ENCODE results near the gene ITGA5. TPM values are rescaled to one million over a fixed set of nuclear protein-coding genes. Genes with fewer than 3 reads are reported as not detected.

The ITGA5 gene
- total RNA-seq, 1 experiment from 2014 or later: 12.2 TPM

GRCh38 chr12:54418441-54419087, 502 bp downstream of the ITGA5 start:
- no peak overlapping the region for H4K91ac ChIP-seq (ENCODE audit: insufficient read length, low read depth, low read length)
- Mint-ChIP-seq H3K27ac (no peak overlapping the region), H3K9me3 (no peaks in the 10 kb centered on the region), H3K4me3 (peak overlapping the region; percentile 79 to 94), H3K4me1 (peaks cover 39 to 40% of the 10 kb centered on the region in 2 experiments), H3K27me3 (ENCODE audit: low read depth) (peaks cover 65% of the 10 kb centered on the region), H3K36me3 (ENCODE audit: insufficient read depth in 1 of 3, low read depth in 3 of 3) (no peaks in the 10 kb centered on the region; a peak in 1 of 7 replicates)
- H3K79me2 ChIP-seq (ENCODE audit: insufficient read depth, low read length): no peaks in the 10 kb centered on the region
- H3K4ac ChIP-seq (ENCODE audit: low read depth, low read length): no peak overlapping the region
- H3K14ac ChIP-seq (ENCODE audit: insufficient read depth, low read length): peak overlapping the region; percentile 73
- no peak overlapping the region for H4K5ac ChIP-seq (ENCODE audit: insufficient read length, low read depth, low read length)
- peak overlapping the region; percentile 9 for H3K9ac ChIP-seq (ENCODE audit: extremely low read depth, insufficient read length, low read length)
- H2BK15ac ChIP-seq (ENCODE audit: low read depth, low read length): no peak overlapping the region
- TF ChIP-seq CTCF (conservative IDR thresholded peaks at IDR 0.05): no peak
- no peak overlapping the region for H4K8ac ChIP-seq (replicated peaks; ENCODE audit: insufficient read length, low read depth, low read length)
- no peak overlapping the region for H3K56ac ChIP-seq (ENCODE audit: insufficient read length, low read depth, low read length)
- H3K4me2 ChIP-seq (ENCODE audit: insufficient read depth, insufficient read length, low read length): peak overlapping the region; percentile 40
- H3T11ph ChIP-seq (ENCODE audit: low read length): no peak overlapping the region
- no peak overlapping the region for H3K27ac ChIP-seq (ENCODE audit: insufficient read length, low read depth, low read length)
- H3K23me2 ChIP-seq (ENCODE audit: insufficient read length, low read depth, low read length, poor library complexity, severe bottlenecking): peaks cover 16% of the 10 kb centered on the region
- no peak overlapping the region for H2AFZ ChIP-seq (ENCODE audit: low read length)
- H3K18ac ChIP-seq (ENCODE audit: insufficient read length, low read depth, low read length): no peak overlapping the region
- no peaks in the 10 kb centered on the region for H3K9me3 ChIP-seq (ENCODE audit: control insufficient read depth, low read depth, low read length)
- H3K4me1 ChIP-seq (ENCODE audit: insufficient read depth, low read length): peaks cover 5% of the 10 kb centered on the region; the same call in 1 of the 2 replicates
- no CpG with 5 or more reads among the region's 35 CpGs for WGBS (ENCODE audit: extremely low coverage, insufficient read length, low lambda C conversion rate)
- no peaks in the 10 kb centered on the region for H4K20me1 ChIP-seq (ENCODE audit: control insufficient read depth, insufficient read depth, insufficient read length)
- no peak overlapping the region for H2BK5ac ChIP-seq (ENCODE audit: insufficient read length, low read length)
- no peaks in the 10 kb centered on the region for H3K79me1 ChIP-seq (ENCODE audit: insufficient read depth, low read depth, low read length, poor library complexity, severe bottlenecking)
- no peak for DNase-seq
- H2AK5ac ChIP-seq (ENCODE audit: insufficient read length, low read length): no peak overlapping the region
- peak overlapping the region; percentile 79 for H2BK120ac ChIP-seq (ENCODE audit: low read depth, low read length, poor library complexity, severe bottlenecking)
- no peak overlapping the region for H2BK20ac ChIP-seq (ENCODE audit: low read depth, low read length, poor library complexity, severe bottlenecking)
- no peak overlapping the region for H2BK12ac ChIP-seq (ENCODE audit: insufficient read length, low read depth, low read length)
- H3K23ac ChIP-seq (ENCODE audit: insufficient read length, low read depth, low read length): no peak overlapping the region
- H3K27me3 ChIP-seq (ENCODE audit: insufficient read depth, low read length): no peaks in the 10 kb centered on the region; the same call in 1 of the 2 replicates
